DND-41 (cell line): Measurements from ENCODE around the gene RAP1B.

Experiments used
- CTCF ChIP-seq: IDR thresholded peaks from 2 replicates; pipeline ENCODE4 v1.5.1; 2012; ENCODE audit warnings: borderline replicate concordance, low read length, moderate library complexity, mild to moderate bottlenecking; ENCODE audit not compliant: poor library complexity, severe bottlenecking; ENCODE audit errors: extremely low read depth
- EZH2 ChIP-seq: IDR thresholded peaks from 3 replicates; pipeline ENCODE4 v1.6.1; 2012; ENCODE audit warnings: borderline replicate concordance, low read depth, mild to moderate bottlenecking, moderate library complexity, low read length, inconsistent platforms; ENCODE audit not compliant: severe bottlenecking

GRCh38 chr12:68591734-68592418 is 18.8 kb upstream of the RAP1B start:
- TF ChIP-seq CTCF (no peak), EZH2 (no peak)
